H9 (cell line): ENCODE results near the gene HEATR1. TPM values are rescaled to one million over a fixed set of nuclear protein-coding genes. Genes with fewer than 3 reads are reported as not detected.

Experiments used
- DNase-seq: peaks from one replicate; pipeline ENCODE4 v3.0.0-alpha.2; 2017
- H2AFZ ChIP-seq: one replicate; pipeline ENCODE4 v1.6.1; 2013; ENCODE audit warnings: mild to moderate bottlenecking, low read length, control low read depth, moderate library complexity
- H2AK5ac ChIP-seq: 2 replicates; pipeline ENCODE4 v1.6.1; 2013; ENCODE audit warnings: low read length, control low read depth, mixed read lengths; ENCODE audit not compliant: insufficient read length
- H2BK120ac ChIP-seq: one replicate; pipeline ENCODE4 v1.6.1; 2013; ENCODE audit warnings: low read depth, mild to moderate bottlenecking, low read length, control low read depth, inconsistent platforms; ENCODE audit not compliant: poor library complexity, severe bottlenecking
- H2BK12ac ChIP-seq: 2 replicates; pipeline ENCODE4 v1.6.1; 2013; ENCODE audit warnings: low read length, control low read depth, mixed read lengths, low read depth; ENCODE audit not compliant: insufficient read length
- H2BK15ac ChIP-seq: 2 replicates; pipeline ENCODE4 v1.6.1; 2013; ENCODE audit warnings: low read depth, low read length, control low read depth
- H2BK20ac ChIP-seq: one replicate; pipeline ENCODE4 v1.6.1; 2013; ENCODE audit warnings: low read depth, mild to moderate bottlenecking, low read length, control low read depth, inconsistent platforms; ENCODE audit not compliant: poor library complexity, severe bottlenecking
- H2BK5ac ChIP-seq: 2 replicates; pipeline ENCODE4 v1.6.1; 2013; ENCODE audit warnings: low read length, control low read depth, mixed read lengths; ENCODE audit not compliant: insufficient read length
- H3K14ac ChIP-seq: 2 replicates; pipeline ENCODE4 v1.6.1; 2013; ENCODE audit warnings: low read length, control low read depth; ENCODE audit not compliant: insufficient read depth
- H3K18ac ChIP-seq: 2 replicates; pipeline ENCODE4 v1.6.1; 2013; ENCODE audit warnings: low read depth, mild to moderate bottlenecking, mixed read lengths, low read length, control low read depth; ENCODE audit not compliant: insufficient read length
- H3K23ac ChIP-seq: 2 replicates; pipeline ENCODE4 v1.6.1; 2013; ENCODE audit warnings: low read length, control low read depth, mixed read lengths, low read depth; ENCODE audit not compliant: insufficient read length
- H3K23me2 ChIP-seq: 2 replicates; pipeline ENCODE4 v1.6.1; 2013; ENCODE audit warnings: low read depth, mild to moderate bottlenecking, mixed read lengths, low read length, control low read depth; ENCODE audit not compliant: insufficient read length, poor library complexity, severe bottlenecking
- H3K27ac ChIP-seq: 2 replicates; pipeline ENCODE4 v1.5.1; 2013; ENCODE audit warnings: low read length, control low read depth, mixed read lengths, low read depth; ENCODE audit not compliant: insufficient read length
- H3K27me3 ChIP-seq: 2 replicates; pipeline ENCODE4 v1.6.1; 2013; ENCODE audit warnings: low read length, control low read depth, inconsistent platforms; ENCODE audit not compliant: insufficient read depth
- H3K4ac ChIP-seq: 2 replicates; pipeline ENCODE4 v1.6.1; 2013; ENCODE audit warnings: low read depth, mild to moderate bottlenecking, control low read depth, inconsistent platforms, low read length, moderate library complexity
- H3K4me1 ChIP-seq: 2 replicates; pipeline ENCODE4 v1.6.1; 2013; ENCODE audit warnings: low read length, control low read depth, inconsistent platforms; ENCODE audit not compliant: insufficient read depth
- H3K4me2 ChIP-seq: 2 replicates; pipeline ENCODE4 v1.6.1; 2013; ENCODE audit warnings: low read length, control low read depth, mixed read lengths; ENCODE audit not compliant: insufficient read length, insufficient read depth
- H3K56ac ChIP-seq: 2 replicates; pipeline ENCODE4 v1.6.1; 2013; ENCODE audit warnings: low read depth, mild to moderate bottlenecking, mixed read lengths, low read length, control low read depth; ENCODE audit not compliant: insufficient read length
- H3K79me1 ChIP-seq: 2 replicates; pipeline ENCODE4 v1.6.1; 2013; ENCODE audit warnings: low read depth, mild to moderate bottlenecking, moderate library complexity, low read length, control low read depth, inconsistent platforms; ENCODE audit not compliant: insufficient read depth, poor library complexity, severe bottlenecking
- H3K79me2 ChIP-seq: 2 replicates; pipeline ENCODE4 v1.6.1; 2013; ENCODE audit warnings: low read length, control low read depth, inconsistent platforms; ENCODE audit not compliant: insufficient read depth
- H3K9ac ChIP-seq: 2 replicates; pipeline ENCODE4 v1.6.1; 2013; ENCODE audit warnings: low read length, control low read depth, mixed read lengths; ENCODE audit not compliant: insufficient read length; ENCODE audit errors: extremely low read depth
- H3K9me3 ChIP-seq: one replicate; pipeline ENCODE4 v1.6.1; 2013; ENCODE audit warnings: low read depth, low read length, inconsistent platforms; ENCODE audit not compliant: control insufficient read depth
- H3T11ph ChIP-seq: one replicate; pipeline ENCODE4 v1.6.1; 2013; ENCODE audit warnings: mild to moderate bottlenecking, low read length, control low read depth, inconsistent platforms
- H4K20me1 ChIP-seq: one replicate; pipeline ENCODE4 v1.6.1; 2013; ENCODE audit not compliant: control insufficient read depth, insufficient read length, insufficient read depth
- H4K5ac ChIP-seq: 2 replicates; pipeline ENCODE4 v1.6.1; 2013; ENCODE audit warnings: low read depth, mild to moderate bottlenecking, mixed read lengths, low read length, control low read depth; ENCODE audit not compliant: insufficient read length
- H4K8ac ChIP-seq: replicated peaks from 2 replicates; pipeline ENCODE4 v1.6.1; 2013; ENCODE audit warnings: low read length, control low read depth, mixed read lengths, low read depth; ENCODE audit not compliant: insufficient read length
- H4K91ac ChIP-seq: 2 replicates; pipeline ENCODE4 v1.6.1; 2013; ENCODE audit warnings: low read depth, mild to moderate bottlenecking, moderate library complexity, mixed read lengths, low read length, control low read depth; ENCODE audit not compliant: insufficient read length
- H3K27ac Mint-ChIP-seq, 3 experiments: 2 replicates in 2 of 3; 3 replicates in 1 of 3; pipeline ENCODE4 v1.8.0; 2020 to 2021; ENCODE audit warnings: mixed read lengths in 3 of 3, mild to moderate bottlenecking in 1 of 3, moderate library complexity in 1 of 3
- H3K27me3 Mint-ChIP-seq: 2 replicates; pipeline ENCODE4 v1.8.0; 2021; ENCODE audit warnings: low read depth, mild to moderate bottlenecking, moderate library complexity, mixed read lengths
- H3K36me3 Mint-ChIP-seq, 3 experiments: 2 replicates in 2 of 3; 3 replicates in 1 of 3; pipeline ENCODE4 v1.8.0; 2020 to 2021; ENCODE audit warnings: low read depth in 3 of 3, mixed read lengths in 3 of 3; ENCODE audit not compliant: insufficient read depth in 1 of 3
- H3K4me1 Mint-ChIP-seq, 2 experiments: 2 replicates each; pipeline ENCODE4 v1.8.0; 2020; ENCODE audit warnings: mixed read lengths in 2 of 2
- H3K4me3 Mint-ChIP-seq, 2 experiments: 2 replicates in 1 of 2; 3 replicates in 1 of 2; pipeline ENCODE4 v1.8.0; 2020 to 2021; ENCODE audit warnings: mild to moderate bottlenecking in 2 of 2, mixed read lengths in 2 of 2, moderate library complexity in 1 of 2
- H3K9me3 Mint-ChIP-seq, 2 experiments: 2 replicates in 1 of 2; 3 replicates in 1 of 2; pipeline ENCODE4 v1.8.0; 2020; ENCODE audit warnings: mild to moderate bottlenecking in 2 of 2, mixed read lengths in 2 of 2, moderate library complexity in 1 of 2
- WGBS: extraction: QIAGEN DNeasy Blood & Tissue Kit; methylation state at CpG from one replicate; pipeline ENCODE4 v1.1.7; 2013; ENCODE audit warnings: missing lambda C conversion rate, low lambda C conversion rate, mixed read lengths; ENCODE audit not compliant: insufficient read length; ENCODE audit errors: extremely low coverage; 5-methylcytosine and 5-hydroxymethylcytosine counted together
- total RNA-seq: library from RNA; stranded (reverse); gene quantifications from 2 replicates; pipeline ENCODE4 v1.2.1, GENCODE V29; 2021
- TF ChIP-seq, protein P1 (sequence below): fragments of 200-600 bp; sonication (generic); conservative IDR thresholded peaks from 3 replicates; pipeline ENCODE4 v1.8.0; 2021; ENCODE audit warnings: antibody characterized with exemption, mild to moderate bottlenecking

HEATR1 gene
- total RNA-seq, 1 experiment from 2014 or later, result 88.2 TPM

DNA sequence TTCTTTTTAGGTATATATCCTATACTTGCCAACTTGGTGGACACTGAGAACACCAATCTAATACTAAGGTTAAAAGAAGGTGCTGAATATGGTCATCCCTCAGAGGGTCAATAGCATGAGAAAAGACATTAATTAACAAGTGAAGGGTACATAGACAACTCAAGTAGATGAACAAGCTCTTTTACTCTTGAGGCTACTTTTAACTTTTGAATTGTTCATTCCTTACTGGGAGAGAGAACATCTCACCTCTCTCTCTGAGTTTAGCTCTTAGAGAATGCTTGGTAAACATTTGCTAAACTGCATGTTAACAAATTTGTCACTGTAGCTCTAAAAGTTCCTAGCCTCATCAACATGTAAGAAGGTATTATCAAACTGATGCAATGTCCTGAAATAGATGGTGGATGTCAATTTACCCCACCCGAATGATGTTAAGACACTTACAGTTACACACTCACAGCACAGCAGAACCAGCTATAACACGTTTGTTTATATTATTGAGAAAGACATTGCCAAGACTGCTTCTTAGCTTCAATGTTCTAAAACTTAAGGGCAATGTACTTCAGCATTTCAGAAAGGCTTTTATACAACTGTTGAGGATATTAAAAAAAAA lies 35.9 kb downstream of the HEATR1 start:
- Histone ChIP-seq H2AK5ac (no peak overlapping the region), H3K4me1 (no peaks in the 10 kb centered on the region), H3K9ac (no peak overlapping the region), H3K23ac (no peak overlapping the region), H3K18ac (no peak overlapping the region), H4K8ac (no peak overlapping the region), H2BK15ac (no peak overlapping the region), H2BK120ac (no peak overlapping the region), H4K5ac (no peak overlapping the region), H4K91ac (no peak overlapping the region), H3K23me2 (no peaks in the 10 kb centered on the region), H2BK12ac (no peak overlapping the region), H4K20me1 (no peaks in the 10 kb centered on the region), H2BK5ac (no peak overlapping the region), H3K27ac (no peak overlapping the region), H2BK20ac (no peak overlapping the region), H3K4me2 (no peak overlapping the region), H3K14ac (no peak overlapping the region), H3K56ac (no peak overlapping the region), H3K79me1 (no peaks in the 10 kb centered on the region), H3K27me3 (no peaks in the 10 kb centered on the region), H2AFZ (no peak overlapping the region), H3K4ac (no peak overlapping the region), H3K79me2 (no peaks in the 10 kb centered on the region), H3T11ph (no peak overlapping the region), H3K9me3 (no peaks in the 10 kb centered on the region)
- Mint-ChIP-seq H3K36me3 (peaks cover 41 to 94% (median 84%) of the 10 kb centered on the region in 3 experiments), H3K4me3 (no peak overlapping the region), H3K27me3 (no peaks in the 10 kb centered on the region), H3K27ac (no peak overlapping the region), H3K4me1 (no peaks in the 10 kb centered on the region), H3K9me3 (no peaks in the 10 kb centered on the region)
- no peak for DNase-seq
- TF ChIP-seq, protein P1, sequence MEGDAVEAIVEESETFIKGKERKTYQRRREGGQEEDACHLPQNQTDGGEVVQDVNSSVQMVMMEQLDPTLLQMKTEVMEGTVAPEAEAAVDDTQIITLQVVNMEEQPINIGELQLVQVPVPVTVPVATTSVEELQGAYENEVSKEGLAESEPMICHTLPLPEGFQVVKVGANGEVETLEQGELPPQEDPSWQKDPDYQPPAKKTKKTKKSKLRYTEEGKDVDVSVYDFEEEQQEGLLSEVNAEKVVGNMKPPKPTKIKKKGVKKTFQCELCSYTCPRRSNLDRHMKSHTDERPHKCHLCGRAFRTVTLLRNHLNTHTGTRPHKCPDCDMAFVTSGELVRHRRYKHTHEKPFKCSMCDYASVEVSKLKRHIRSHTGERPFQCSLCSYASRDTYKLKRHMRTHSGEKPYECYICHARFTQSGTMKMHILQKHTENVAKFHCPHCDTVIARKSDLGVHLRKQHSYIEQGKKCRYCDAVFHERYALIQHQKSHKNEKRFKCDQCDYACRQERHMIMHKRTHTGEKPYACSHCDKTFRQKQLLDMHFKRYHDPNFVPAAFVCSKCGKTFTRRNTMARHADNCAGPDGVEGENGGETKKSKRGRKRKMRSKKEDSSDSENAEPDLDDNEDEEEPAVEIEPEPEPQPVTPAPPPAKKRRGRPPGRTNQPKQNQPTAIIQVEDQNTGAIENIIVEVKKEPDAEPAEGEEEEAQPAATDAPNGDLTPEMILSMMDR, result no peak
- no CpG with 5 or more reads among the region's 2 CpGs for WGBS
